OCI-M1 (cell line): ENCODE measurements around the gene CHRND.
"Not testable (repeated sequence)": the region's sequence is repeated elsewhere in the genome, so short reads cannot be mapped to it uniquely, and the experiment has no call there.

ENCODE experiments used
- DNase-seq: peaks from one replicate; lab custom pipeline; 2025; lab: John Stamatoyannopoulos, UW

Gene CHRND

DNA sequence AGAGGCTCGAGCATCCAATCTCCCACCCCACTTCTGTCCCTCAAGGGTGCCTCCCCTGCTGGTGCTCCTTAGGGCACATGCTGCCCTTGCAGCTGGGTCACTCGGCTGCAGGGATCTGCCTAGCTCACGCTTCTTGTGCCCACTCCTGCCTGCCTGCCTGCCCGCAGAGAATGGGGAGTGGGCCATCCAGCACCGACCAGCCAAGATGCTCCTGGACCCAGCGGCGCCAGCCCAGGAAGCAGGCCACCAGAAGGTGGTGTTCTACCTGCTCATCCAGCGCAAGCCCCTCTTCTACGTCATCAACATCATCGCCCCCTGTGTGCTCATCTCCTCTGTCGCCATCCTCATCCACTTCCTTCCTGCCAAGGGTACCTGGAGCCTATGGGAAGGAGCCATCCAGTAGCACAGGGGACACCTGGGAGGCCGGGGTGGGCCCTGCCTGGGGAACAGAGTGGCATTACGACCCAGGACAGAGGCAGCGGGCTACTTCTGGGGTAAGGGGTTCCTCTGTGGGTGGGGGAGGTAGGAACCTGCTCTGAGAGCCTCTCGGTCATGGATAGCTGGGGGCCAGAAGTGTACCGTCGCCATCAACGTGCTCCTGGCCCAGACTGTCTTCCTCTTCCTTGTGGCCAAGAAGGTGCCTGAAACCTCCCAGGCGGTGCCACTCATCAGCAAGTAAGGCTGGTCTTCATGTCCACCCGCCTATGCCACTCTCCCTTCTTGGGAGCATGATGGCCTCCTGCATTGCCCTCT lies 16.9 kb downstream of the CHRND start:
- no peak for DNase-seq

DNA sequence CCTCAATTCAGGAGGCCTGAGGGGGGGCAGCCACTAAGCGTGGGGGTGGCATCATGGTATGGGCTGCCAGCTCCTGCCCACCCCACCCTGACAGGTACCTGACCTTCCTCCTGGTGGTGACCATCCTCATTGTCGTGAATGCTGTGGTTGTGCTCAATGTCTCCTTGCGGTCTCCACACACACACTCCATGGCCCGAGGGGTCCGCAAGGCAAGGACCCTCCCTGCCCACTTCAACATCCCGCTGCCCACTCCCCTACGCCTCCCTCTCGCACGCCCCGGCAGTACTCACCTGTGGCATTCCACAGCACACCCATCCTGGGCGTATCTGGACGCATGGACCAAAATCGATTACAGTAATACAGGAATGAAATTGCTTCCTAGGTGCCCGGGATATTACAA lies 17.5 kb downstream of the CHRND start:
- DNase-seq: no peak

DNA sequence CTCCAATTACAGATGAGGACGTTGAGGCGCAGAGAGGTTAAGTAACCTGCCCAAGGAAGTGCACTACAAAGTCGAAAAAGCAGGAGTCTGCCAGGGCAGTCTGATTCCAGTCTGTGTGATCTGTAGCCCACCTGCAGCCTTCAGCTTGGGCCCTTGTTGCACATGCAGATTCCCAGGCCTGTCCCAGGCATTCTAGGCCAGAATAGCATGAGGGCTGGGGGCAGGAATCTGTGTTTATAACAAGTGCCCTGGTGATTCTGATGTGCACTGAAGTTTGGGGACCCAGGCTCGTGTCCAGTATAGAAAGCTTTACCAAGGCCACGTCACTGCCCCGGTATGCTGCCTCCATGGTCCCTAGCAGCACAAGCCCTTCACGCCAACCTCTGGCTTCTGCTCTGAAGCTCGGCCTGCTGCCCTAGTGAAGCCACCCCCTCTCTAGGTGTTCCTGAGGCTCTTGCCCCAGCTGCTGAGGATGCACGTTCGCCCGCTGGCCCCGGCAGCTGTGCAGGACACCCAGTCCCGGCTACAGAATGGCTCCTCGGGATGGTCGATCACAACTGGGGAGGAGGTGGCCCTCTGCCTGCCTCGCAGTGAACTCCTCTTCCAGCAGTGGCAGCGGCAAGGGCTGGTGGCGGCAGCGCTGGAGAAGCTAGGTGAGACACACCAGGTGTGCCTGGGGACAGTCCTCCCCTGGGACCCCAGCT lies 18.1 kb downstream of the CHRND start:
- no peak for DNase-seq

DNA sequence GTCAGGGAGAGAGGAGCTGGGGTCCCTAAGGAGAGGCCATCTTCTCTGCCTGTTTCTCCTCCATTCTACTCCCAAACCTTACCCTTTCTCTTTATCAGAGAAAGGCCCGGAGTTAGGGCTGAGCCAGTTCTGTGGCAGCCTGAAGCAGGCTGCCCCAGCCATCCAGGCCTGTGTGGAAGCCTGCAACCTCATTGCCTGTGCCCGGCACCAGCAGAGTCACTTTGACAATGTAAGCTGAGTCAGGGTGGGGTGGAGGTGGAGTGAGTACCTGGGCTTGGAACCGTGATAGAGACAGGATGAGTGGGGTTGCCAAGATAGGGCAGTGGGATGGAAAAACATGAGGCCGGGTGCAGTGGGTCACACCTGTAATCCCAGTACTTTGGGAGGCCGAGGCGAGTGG lies 18.7 kb downstream of the CHRND start:
- no peak for DNase-seq

DNA sequence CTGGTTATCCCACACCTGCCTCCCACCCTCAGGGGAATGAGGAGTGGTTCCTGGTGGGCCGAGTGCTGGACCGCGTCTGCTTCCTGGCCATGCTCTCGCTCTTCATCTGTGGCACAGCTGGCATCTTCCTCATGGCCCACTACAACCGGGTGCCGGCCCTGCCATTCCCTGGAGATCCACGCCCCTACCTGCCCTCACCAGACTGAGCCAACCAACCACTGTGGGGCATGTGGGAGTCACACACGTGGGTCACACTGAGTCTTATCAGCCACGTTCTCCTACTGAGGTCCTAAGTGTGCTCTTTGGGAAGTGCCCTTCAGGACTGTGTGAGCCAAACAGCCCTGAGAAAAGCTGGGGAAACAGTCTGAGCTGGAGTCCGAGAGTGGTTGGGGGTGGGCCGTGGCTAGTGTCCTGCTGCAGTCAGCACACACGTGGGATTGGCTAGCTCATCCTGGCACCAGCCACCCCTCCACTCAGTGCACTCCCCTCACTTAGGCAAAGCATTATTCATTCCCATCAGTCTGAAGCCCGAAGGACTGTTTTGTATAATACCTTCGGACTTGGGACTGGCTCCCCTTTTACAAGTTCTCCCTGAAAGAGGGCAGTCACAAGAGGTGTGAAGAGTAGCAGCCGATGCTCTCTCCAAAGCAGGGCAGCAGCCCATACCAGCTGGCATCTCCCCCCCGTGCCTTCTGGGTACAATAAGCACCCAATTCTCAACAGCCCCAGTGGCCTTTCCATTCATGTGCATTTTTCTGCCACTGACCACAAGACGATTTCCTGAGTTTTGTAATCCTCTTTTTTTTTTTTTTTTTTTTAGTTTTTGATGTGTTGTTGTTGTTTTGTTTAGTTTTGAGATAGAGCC lies 19.8 kb downstream of the CHRND start:
- DNase-seq: no peak

DNA sequence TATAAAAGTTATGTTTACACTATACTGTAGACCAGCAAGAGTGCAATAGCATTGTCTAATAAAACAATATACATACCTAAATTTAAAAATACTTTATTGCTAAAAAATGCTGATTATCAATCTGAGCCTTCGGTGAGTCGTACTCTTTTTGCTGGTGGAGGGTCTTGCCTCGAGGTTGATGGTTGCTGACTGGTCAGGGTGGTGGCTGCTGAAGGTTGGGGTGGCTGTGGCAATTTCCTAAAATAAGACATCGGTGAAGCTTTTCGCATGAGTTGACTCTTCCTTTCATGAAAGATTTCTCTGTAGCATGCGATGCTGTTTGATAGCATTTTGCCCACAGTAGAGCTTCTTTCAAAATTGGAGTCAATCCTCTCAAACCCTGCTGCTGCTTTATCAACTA lies 22.0 kb downstream of the CHRND start:
- DNase-seq: no peak

DNA sequence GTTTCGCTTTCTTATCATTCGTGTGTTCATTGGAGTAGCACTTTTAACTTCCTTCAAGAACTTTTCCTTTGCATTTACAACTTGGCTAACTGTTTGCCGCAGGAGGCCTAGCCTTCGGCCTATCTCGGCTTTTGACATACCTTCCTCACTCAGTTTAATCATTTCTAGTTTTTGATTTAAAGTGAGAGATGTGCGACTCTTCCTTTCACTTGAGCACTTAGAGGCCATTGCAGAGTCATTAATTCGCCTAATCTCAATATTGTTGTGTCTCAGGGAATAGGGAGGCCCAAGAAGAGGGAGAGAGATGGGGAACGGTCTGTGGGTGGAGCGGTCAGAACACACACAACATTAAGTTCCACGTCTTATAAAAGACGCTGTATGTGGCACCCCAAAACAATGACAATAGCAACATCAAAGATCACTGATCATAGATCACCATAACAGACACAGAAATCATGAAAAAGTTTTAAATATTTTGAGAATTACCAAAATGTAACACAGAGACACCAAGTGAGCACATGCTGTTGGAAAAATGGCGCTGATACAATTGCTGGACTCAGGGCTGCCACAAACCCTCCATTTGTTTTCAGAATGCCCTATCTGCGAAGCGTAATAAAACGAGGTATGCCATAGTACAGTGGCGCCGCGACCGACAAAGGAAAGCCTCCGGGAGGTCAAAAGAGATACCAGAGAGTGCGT lies 23.8 kb downstream of the CHRND start:
- peak; percentile 45 for DNase-seq

DNA sequence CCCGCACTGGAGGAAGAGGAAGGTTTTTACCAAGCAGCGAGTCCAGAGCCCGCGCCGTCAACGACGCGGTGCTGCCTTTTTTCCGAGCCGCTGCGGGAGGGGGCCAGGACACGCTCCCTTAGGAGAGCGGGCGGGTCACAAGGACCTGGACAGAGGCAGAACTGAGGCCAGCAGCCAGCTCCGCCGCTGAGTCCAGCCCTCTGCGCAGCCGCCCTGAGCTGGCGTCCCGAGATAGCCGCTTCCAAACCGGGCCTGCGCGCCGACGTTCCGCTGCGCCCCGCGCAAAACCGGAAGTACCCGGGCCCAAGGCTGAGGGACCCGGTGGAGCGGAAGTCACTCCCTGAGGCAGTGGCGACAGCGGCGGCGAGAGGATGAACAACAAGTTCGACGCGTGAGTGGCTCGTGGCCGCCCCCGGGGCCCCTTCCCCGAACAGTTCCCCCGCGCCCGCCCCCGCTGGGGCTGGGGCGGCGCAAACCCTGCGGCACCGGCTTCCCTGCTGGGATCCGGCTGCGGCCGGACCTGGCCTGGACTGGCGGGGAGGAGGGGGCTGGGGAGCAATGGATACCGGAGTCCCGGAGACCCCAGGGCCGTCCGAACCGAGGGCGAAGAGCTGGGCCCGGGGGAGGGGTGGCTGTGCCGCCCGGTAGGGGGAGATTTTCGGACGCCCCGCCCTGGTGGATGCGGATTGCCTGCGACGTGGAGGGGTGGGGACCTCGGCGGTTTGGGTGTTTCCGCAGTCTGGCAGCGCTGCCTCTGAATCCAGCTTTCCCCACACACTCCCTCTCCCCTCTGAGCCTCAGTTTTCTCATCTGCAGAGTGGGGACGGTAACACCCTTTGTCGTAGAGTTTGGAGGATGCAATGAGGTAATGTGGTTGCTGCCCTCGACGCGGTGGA lies 24.6 kb downstream of the CHRND start, which contains the start of the genes EIF4E2 and TIGD1:
Gene EIF4E2, plus strand, starts transcription at position 336 of the 896 bp plus-strand sequence. Its CDS starts 36 bp downstream, at position 372.
Gene TIGD1, minus strand, starts transcription at position 204 of the 896 bp plus-strand sequence. CDS start 675 bp downstream, outside the sequence.
- DNase-seq: peak; percentile 96

DNA sequence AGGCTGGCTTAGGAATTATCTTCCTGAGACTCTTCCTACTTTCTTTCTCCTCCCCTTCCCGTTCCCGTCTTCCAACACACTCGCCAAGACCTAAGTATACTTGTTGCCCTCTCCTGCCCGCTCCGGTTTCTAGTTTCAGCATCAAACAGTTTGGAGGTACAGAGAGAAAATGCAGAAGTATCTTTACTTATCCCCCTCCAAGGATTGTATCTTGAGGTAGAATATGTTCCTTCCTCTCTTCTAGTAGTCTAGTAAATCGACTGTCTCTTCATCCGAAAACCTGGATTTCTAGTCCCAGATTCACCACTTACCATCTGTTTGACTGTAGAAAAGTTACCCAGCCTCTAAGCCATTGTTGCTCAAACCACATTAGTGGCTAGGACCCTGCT lies 25.3 kb downstream of the CHRND start:
- peak; percentile 77 for DNase-seq

DNA sequence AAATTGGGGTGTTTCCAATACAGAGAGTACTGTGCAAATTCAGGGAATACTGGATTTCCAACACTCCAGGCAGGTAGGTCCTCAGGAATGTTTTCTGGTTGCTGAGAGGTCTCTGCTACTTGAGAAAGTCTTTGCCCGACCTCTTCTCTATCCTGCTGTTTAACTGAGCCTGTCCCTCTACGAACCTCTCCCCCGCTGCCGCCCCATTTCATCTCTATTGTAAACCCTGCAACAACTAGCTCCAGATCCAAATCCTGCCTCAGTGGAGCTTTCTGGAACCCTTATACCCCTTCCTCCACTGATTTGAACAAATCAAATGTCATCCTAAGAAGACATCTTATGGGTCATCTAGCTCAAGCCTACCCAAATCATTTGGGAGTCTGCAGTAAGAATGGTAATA lies 25.8 kb downstream of the CHRND start:
- no peak for DNase-seq

DNA sequence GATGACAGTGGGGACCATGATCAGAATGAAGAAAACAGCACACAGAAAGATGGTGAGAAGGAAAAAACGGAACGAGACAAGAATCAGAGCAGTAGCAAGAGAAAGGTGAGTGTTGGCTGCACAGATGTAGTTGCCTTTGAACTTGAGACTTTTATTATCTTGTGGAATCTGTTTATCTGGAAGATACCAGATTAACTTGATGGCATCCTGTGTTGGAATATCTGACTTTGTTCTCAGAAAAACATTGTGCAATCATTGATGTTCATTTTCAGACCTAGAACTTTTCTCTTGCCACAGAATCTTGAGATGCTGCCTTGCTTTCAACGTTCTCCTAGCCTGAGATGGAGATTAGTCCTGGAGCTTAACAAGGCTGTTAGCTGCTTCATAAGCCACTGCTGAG lies 30.5 kb downstream of the CHRND start:
- no peak for DNase-seq

DNA sequence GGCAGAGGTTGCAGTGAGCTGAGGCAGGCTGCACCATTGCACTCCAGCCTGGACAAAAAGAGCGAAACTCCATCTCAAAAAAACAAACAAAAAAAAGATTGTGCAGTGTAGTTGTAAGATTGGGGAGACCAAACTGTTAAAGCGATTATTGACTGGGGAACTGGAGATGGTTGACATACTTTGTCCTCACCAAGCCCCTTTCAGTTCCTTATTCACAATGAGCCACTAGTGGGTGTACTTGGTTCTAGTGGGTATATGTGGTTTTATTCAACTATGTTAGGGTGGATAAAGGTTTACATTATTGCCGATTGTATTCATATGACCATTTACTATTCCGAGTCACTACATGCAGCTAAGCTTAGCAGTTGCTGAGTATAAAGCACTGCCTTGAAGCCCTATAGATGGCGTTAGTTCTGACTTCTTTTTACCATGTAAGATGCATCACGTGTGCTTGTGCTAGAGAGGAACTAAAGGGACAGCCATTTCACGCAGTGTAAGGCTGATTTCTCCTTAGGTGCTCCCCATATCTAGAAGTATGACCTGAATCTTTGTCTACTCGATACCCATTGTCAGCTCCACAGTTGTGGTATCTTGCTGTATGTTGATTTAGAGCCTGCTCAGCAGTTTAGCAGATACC lies 36.7 kb downstream of the CHRND start:
- DNase-seq: no peak

DNA sequence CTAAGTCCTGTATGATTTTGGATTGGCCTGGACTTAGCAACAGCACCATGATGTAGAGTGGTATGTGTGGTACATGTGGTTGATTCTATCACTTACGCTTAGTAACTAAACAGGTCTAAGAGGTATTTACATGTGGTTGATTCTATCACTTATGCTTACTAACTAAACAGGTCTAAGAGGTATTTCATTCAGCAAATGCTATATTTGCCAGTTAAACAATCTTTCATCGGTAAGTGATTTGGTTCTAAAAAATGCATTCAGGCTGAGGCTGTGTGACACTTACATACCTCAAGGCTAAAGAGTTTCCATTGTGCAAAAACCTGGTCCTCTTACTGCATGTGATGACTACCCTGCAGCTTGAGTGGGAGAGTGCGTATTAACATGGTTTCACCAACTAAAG lies 37.6 kb downstream of the CHRND start:
- DNase-seq: no peak

DNA sequence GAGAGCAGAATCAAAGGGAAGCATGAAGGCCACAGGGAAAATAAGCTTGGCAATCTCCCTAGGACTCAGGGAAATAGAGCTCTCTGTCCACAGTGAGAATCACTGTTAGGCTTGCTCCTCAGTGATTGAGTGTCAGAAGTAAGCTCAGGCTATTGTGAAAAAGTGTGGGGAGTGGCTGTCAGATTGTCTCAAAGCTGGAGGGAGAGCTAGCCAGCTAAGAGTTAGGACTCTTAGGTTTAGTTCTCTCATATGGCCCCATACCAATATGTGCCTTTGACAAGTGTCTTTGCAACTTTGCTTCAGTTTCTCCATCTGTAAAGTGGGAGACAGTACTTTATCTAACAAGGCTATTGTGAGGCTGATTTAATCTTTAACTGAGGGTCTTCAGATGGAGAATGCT lies 41.8 kb downstream of the CHRND start:
- no peak for DNase-seq

DNA sequence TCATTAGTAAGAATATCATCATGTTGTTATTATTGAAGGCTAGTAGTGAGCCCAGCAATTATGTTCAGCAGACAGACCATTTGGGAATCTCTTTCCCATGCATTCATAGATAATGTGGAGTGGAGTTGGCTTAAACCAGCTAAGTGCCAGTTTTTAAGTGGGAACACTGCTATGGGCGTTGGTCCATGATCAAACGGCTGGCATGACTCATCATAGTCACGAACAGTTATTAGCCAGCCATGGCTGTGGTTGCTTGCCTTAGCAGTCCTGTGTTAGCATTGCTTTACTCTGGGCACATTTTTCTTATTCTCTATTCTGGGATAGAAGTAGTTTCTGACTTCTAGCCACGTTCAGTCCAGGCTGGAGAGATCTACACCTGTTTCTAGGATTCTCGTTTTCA lies 42.2 kb downstream of the CHRND start:
- DNase-seq: peak; percentile 49

DNA sequence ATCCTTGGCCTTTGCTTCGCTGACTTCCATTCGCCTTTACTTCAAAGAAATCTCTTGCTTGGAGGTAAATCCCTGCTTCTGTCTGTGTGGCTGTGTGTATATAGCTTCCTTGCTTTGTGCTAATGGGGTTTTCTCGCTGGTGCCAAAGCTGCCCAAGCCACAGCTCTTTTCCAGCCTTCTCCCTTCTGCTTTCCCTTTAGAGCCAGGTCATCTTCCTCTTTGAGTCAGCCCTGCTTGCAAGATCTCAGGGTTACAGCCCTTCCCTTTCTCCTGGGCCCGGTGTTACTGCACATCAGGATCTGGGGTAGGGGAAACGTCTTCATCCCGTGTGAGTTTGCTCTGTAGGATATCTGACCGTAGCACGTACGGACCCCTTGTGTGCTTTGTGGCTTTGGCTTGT lies 43.6 kb downstream of the CHRND start:
- no peak for DNase-seq

DNA sequence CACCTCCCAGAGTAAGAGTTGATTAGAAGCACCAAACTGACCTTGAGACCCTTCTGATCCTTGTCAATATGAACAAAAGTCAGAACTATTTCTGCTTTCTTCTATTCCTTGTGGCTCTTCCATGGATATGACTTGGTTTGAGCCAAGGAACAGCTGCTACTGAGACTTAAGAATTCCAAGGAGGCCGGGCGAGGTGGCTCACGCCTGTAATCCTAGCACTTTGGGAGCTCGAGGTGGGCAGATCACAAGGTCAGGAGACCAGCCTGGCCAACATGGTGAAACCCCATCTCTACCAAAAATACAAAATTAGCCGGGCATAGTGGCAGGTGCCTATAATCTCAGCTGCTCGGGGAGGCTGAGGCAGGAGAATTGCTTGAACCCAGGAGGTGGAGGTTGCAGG lies 44.5 kb downstream of the CHRND start:
- DNase-seq: not testable (repeated sequence)

DNA sequence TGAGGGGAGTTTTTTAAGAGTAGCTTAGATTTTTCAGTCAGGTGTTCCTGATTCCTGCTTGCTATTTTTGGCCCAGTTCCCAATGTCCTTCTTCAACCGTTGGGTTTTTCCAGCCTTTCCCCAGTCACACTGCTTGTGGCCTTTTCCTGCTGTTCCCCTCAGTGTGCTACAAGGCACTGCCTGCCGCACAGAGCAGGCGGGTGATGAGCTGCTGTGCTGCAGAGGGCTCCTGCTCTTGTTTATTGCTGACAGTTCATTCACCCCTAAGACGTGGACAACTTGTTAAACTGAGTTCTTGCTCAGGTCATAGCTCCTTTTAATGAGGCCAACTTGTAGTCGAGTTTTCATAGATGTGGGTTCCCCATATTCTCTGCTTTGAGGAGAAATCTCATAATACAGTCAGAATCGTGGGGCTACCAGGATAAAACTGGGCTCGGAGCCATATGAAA lies 45.1 kb downstream of the CHRND start:
- DNase-seq: no peak

DNA sequence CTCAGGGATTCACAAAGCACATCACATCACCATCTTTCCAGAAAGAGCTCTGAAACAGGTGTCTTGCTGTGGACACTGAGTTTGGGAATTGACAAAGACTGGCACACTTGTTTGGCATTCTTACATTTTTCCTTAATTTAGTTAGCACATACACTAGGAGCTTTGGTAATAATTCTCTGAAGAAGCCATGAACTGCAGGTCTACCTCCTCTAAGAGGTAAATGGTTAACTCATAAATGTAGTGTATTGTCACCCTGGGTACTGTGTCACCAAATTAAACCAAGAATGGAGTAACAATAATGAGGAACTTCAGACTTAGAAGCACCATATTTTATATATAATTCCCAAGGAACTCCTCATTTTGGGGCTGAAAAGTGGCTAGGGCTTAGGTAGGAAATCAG lies 47.1 kb downstream of the CHRND start:
- DNase-seq: no peak

DNA sequence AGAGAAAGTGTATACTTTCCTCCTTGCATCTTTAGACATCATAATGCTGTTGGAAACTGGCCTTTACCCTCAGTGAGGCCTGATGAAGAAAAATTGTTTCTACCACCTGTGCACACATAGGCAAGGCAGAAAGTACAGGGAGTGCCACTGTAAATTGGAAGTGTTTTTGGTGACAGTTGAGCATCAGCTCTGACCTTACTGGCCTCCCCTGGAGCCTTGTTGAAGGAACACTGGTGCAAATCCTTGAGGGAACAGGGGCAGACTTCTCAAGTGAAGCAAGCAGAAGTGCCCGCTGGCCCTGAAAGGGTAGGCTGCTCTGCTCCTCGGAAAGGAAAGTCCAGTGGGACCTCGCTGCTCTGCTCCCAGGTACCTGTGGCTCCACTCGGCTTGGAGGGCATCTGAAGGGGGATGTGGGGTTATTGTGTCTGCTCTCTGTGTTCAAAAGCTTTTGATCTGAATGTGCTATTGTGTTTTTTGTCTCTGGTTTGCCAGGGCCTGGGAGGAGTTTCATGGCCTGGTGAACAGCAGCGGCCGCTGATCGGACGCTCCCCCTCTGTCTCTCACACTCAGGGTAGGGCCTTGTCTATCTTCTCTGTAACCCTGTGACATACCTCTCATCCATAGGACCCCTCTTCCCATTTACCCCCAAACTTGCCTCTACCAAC lies 47.9 kb downstream of the CHRND start:
- DNase-seq: no peak
